Stimulated activated CD4-positive, alpha-beta T cell treated with anti-CD3 and anti-CD28 coated beads, Interleukin-2, amount 100 ng/mL, for 4 hours (primary cell): ENCODE data around the gene GGT6.
"Not testable (repeated sequence)": the region's sequence is repeated elsewhere in the genome, so short reads cannot be mapped to it uniquely, and the experiment has no call there.

Experiments used
- DNase-seq: peaks from one replicate; pipeline ENCODE4 v3.0.0-alpha.2; 2020; ENCODE audit warnings: low read depth

Gene GGT6

DNA sequence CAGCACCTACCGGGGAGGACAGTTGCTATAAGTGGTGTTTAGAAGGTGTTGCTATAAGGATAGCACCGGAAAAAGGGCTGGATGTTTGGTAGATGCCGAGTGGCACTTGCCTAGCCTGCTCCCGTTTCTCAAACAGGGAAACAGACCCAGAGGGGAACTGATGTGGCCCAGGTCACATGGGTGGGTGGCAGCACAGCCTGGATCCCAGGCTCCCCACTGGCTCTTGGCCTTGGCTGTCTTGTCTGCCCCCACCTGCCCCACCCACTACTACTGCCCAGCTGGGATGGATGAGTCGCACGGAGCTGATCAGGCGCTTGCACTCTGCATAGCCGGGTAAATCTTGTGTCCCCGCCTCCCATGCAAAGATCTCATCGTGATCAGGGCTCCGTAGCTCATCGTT lies 31.2 kb upstream of the GGT6 start:
- DNase-seq = no peak

GRCh38 chr17:4590981-4591453 lies 30.6 kb upstream of the GGT6 start:
- DNase-seq = no peak

DNA sequence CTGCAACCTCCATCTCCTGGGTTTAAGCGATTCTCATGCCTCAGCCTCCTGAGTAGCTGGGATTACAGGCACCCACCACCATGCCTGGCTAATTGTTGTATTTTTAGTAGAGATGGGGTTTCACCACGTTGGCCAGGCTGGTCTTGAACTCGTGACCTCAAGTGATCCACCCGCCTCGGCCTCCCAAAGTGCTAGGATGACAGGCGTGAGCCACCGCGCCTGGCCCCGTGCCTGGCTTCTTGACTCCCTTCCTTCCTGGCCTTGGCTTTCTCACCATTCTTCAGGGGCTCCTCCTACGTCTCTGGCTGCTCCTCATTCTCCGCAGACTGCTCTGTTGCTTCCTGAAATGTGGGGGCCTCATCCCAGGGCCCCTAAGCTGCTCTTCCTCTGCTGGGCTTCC lies 29.7 kb upstream of the GGT6 start:
- not testable (repeated sequence) for DNase-seq

DNA sequence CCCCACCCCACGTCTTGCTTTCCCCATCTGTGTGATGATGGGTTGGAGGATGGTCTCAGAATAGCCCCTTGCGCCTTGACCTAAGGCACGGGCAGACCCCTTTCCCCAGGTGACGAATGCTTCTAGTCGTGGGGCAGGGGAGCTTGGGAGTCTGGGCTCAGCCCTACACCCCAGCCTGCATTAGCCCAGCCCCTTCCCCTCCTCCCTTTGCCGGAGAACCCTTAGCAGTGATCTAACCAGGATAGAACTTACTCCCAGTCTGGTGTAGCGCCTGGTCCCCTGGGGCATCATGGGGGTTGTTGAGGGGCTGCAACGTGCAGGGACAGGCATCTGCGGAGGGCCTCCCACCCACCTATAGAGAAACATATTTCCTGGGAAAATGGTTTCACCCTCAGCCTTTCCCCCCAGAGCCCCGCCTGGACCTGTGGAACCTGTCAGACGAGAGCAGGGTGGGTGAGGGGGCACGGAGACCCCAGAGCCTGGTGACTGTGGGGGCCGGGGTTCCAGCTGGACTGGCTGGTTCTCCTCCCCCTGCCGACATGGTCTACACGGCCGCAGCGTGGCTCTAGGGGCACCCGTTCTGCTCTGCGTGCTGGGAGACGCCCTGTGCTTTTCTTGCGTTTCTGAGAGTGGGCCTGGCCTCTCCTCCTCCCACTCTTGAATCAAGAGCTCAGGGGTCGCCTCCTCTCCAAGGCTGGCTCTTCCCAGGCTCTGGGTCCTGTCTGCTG lies 28.7 kb upstream of the GGT6 start:
- no peak for DNase-seq

- no peak for DNase-seq
Observed at GRCh38 chr17:4588391-4588790, 28.0 kb upstream of the GGT6 start.

DNA sequence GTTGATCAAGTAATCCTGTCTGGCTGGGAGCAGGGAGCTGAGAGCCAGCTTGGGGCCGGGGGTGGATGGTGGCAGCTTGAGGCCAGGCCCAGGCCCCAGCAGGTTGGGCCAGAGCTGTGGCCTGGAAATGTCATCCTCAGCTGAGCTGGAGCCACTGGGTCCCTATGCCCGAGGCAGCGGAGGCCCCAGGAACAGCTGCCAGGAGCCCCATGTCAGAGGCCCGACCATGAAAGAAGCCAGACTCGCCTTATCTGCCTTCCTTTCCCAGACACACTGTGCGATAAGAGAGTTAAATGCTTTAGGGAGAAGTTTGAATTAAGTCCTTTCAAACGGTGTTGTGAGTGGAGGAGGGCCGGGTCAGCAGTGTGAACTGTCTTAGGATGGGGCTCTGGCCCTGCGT lies 27.4 kb upstream of the GGT6 start:
- DNase-seq = no peak

- DNase-seq = no peak
Observed at GRCh38 chr17:4587195-4587594, 26.8 kb upstream of the GGT6 start.

DNA sequence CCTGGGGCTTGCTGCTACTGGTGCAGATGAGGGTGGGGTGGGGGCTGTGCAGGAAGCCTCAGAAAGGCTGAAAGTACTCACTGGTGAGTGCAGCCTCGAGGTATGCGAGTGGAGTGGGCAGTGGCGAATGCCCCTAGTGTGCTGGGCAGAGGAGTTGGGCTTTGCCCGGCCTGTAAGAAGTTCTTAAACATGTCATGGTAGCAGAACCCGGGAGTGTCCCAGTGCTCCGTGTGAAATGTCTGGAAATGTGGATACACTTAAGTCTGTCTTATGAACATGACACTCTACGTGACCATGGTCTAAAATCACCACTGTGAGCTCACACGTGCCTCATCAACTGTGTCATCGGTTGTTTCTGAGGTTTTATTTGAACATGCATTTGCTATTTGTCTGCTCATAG lies 25.7 kb upstream of the GGT6 start:
- DNase-seq = no peak

- no peak for DNase-seq
Observed at GRCh38 chr17:4585638-4585994, 25.2 kb upstream of the GGT6 start.

DNA sequence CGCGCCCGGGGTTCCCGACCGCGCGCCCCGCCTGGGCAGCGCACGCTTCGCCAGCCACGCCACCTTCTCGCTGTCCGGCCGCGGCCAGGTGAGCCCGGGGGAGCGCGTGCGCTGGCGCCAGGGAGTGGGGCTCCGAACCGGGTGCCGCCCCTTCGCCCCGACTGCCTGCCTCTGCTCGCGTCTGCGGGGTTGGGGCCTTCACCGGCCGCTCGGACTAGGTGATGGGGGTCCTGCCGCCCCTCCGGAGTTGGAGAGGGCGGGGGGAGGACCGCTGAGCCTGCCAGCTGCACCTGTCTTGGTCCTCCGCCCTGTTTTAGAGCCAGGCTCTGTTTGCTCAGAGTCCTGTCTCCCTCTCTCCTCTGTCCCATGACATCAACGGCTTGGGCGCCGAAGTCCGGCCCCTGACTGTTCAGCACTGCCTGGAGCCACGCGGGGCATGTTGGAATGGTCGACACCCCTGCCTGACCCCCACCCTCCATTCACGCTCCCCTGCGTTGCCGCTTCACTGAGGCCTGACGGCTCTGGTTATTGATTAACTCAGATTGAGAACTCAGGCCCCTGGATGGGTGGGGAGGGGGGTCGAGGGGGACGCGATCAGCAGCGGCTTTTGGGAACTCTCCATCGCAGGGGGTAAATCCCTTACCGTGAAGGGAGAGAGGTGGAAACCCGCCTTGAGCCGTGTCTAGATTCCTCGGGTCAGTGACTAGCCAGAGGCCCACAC lies 24.7 kb upstream of the GGT6 start:
- DNase-seq = no peak

DNA sequence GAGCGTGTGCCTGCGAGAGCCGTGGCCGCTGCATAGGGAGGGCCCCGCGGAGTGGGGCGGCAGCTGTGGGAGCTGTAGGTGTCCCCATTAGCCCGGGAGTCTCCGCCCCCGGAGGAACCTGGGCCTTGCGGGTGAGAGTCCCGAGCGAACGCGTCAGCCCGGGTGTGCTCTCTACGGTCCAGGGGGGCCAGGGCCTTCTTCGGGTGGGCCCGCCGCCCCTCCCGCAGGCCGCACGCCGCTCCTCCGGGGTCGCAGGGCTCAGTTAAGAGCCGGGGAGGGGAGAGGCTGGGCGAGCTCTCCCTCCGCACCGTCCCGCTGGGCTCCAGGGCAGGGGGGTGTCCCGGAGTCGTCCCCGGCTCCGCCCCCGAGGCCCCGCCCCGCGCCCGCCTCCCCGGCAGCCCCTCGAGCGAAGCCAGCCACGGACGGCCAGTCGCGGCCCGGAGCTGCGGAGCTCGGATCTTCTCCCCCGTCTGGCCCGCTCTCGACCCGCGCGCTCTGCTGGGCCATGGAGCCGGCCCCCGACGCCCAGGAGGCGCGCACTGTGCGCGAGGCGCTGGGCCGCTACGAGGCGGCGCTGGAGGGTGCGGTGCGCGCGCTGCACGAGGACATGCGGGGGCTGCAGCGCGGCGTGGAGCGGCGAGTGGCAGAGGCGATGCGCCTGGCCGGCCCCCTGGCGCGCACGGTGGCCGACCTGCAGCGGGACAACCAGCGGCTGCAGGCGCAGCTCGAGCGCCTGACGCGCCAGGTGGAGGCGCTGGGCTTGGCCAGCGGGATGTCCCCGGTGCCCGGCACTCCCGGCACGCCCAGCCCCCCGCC lies 23.9 kb upstream of the GGT6 start, which contains the start of gene SMTNL2:
TSS of gene SMTNL2 (plus strand) at position 429 of the 816 bp plus-strand sequence. CDS start at position 506, 77 bp downstream.
- no peak for DNase-seq

DNA sequence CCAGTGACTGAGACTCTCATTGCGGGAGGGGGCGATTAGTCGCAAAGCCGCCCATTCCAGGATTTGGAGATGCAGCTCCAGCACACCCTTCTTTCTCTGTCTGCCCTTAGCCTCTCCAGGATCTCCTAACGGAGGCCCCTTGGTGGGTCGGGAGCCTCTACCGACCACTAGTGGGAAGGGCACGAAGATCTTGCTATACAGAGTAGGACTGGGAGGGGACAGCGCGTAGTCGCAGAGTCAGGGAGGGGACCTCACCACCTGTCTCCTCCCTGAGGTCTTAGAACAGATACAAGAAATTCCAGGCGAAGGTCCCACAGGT lies 23.4 kb upstream of the GGT6 start:
- DNase-seq = no peak

DNA sequence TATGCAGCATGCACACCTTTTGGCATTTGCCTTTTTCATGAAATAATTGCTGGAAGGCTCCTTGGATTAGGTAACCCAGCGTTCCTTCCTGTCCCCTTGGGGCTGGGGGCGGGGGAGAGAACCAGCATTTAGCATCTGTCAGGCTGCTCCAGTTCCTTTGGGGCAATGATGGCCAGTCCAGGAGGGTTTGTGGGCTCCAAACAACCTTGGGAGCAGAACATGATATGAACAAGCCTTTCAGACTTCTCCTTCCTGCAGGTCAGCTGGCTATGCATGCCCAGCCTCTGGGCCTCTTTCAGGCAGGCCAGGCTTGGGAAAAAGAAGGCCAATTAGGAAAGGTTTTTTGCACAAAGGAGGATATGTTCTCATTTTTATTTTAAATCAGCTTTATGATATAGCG lies 22.8 kb upstream of the GGT6 start:
- no peak for DNase-seq

GRCh38 chr17:4582691-4583090 lies 22.3 kb upstream of the GGT6 start:
- no peak for DNase-seq

DNA sequence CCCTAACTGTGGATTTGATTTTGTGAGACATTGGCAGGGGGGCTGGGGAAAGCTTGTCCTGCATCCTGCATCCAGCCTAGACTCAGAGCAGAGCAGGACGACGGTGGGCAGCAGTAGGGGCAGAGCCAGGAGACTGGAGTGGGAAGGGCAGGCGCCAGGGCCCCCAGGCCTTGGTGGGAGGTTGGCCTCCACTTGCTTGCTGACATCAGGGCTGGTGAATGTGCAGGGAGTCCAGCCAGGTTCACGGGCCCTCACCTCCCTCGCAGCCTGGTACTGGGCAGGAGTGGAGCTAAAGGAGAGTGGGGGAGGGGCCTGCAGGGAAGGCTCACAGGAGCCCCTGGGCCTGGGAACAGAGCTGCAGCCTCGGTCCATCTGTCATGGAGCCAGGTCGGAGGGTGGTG lies 21.7 kb upstream of the GGT6 start:
- DNase-seq = no peak

- no peak for DNase-seq
Observed at GRCh38 chr17:4580291-4580690, 19.9 kb upstream of the GGT6 start.

DNA sequence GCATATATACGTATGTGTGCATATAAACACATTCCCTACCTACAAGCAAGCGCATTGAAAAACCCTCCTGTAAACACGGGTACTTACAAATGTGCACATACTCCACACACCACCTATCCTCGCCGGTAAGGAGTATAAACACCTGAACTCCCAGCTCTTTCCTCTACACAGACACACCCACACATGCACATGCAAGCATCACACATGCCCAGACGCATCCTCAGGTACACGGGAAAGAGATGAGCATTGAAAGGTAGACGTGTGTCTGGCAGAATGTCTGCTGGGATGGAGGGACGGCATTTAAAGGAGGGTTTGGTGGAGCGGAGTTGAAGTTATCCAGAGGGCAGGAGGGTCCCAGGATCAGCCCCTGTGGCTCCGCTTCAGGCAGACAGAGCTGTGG lies 19.3 kb upstream of the GGT6 start:
- no peak for DNase-seq

DNA sequence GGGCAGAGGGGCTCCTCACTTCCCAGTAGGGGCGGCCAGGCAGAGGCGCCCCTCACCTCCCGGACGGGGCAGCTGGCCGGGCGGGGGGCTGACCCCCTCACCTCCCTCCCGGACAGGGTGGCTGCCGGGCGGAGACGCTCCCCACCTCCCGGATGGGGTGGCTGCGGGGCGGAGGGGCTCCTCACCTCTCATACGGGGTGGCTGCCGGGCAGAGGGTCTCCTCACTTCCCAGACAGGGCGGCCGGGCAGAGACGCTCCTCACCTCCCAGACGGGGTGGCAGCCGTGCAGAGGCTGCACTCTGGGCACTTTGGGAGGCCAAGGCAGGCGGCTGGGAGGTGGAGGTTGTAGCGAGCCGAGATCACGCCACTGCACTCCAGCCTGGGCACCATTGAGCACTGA lies 18.0 kb upstream of the GGT6 start:
- DNase-seq = not testable (repeated sequence)

DNA sequence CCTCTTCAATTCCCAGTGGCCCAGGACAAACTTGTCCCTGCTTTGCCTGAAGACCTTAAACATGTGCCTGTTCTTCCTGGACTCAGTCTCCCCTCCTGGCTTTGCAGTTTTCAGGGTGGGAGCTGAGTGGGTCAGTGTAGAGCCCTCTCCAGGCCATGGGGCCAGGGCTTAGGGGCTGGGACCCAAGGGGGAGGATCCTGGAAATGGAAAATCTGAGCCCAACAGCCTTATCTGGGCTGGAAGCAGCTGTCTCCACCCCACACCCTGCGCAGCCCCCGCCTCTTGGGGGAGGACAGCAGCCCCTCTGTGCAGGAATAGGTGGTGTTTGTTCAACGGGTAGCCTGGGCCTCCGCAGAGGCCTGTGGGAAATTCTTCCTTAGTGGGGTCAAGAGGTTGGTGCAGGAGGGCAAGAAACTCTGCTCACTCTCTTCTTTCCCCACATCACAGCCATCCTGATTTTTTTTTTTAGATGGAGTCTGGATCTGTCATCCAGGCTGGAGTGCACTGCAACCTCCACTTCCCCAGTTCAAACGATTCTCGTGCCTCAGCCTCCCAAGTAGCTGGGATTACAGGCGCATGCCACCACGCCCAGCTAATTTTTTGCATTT lies 17.1 kb upstream of the GGT6 start:
- no peak for DNase-seq

DNA sequence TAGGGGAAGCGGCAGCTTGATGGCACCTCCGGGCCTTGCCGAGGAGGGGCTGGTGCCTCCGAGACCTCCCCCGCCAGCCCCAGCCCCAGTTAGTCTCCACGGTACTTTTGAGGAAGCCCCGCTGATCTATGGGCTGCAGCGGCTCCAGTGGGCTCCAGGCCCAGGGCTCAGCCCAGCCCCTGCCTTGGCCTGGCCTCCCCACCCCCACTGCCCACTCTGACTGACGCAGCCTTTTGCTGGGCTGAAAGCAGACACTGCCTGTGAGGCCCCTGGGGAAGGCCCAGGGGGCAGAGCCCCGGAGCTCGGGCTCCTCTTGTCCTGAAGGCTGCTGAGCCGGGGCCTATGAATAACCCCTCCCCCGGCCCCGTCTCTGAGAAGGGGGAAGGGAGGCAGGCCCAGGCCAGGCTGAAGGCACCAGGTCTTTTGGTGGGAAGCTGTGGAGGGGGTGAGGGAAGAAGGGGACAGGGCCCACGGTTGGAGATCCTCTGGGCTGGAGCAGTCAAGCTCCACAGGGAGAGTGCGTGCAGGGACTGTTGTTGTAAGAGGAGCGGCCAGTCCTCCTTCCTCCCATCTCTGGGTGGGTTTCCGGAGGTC lies 16.4 kb upstream of the GGT6 start:
- DNase-seq = no peak

GRCh38 chr17:4576161-4576558 lies 15.8 kb upstream of the GGT6 start:
- DNase-seq = no peak

DNA sequence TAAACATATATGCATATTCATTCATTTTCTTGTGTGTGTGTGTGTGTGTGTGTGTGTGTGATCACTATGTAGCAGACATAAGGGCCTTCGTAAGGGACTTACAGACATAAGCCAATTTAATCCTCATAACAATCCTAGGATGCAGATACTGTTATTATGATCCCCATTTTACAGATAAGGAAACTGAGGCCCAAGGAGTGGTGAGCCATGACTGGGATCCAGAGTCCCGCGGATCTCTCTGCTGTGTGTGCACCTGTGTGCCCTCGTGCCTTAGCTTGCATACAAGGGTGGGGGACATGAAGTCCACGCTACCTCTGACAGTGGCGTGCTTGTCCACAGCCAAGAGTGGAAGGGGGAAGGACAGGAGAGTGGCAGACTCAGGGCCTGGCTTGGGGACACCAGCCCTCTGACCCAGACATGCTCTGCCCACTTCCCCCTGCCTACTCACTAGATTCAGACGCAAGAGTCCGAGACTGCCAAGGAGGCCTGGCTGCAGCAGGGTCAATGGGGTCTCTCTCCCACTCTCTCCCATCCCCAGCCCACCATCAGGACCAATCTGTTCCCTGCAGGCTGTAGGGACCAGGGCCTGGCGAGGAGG lies 14.2 kb upstream of the GGT6 start:
- no peak for DNase-seq
